HG02973 (cell line): ENCODE results near the gene PNRC2.

Experiments
- ATAC-seq: cut with Tn5 transposase; IDR thresholded peaks from one replicate; pipeline ENCODE4 v1.9.1; 2021; ENCODE audit warnings: moderate library complexity; ENCODE audit not compliant: unreplicated experiment

Gene PNRC2, protein sequence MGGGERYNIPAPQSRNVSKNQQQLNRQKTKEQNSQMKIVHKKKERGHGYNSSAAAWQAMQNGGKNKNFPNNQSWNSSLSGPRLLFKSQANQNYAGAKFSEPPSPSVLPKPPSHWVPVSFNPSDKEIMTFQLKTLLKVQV

DNA sequence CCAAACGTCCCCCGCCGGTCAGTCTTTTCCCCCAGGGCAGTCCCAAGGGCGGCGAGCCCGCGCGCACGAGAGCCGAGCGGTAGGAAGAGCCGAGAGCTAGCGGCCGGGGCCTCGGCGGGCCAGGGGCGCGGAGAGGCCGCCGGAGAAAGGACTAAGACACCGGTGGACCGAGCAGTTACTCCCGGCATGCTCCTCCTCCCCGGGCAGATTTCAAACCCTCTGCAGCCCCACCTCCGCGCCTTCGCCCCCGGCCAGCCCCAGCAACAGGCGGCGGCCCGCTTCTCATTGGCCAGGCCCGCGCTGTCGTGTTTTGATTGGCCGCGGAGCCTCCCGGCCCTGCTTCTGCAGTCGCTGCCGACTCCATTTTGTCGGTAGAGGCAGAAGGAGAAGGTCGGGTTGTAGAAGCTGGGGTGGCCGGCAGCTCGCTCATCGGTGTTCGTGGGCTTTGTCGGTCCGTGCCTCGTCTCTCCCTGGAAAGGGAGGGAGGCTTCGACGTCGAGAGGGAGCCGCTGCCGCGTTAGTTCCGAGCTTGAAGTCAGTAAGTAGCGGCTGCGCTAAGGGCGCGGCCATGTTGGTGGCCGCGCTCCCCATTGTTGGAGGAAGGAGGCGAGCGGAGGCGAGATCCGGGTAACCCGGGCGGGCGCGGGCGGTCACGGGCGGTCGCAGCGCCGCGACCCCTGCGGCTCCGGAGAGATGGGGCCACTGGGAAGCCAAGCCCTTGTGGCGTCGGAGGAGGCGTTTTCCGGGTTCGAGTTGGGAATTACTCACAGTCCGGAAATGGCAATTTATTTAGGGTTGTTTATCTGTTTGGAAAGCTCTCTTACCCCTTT, at the start of gene PNRC2:
Gene PNRC2 (plus strand): TSS at position 368 of the 830 bp plus-strand sequence. CDS start 1,630 bp downstream, outside the sequence.
- ATAC-seq = peak; percentile 73

DNA sequence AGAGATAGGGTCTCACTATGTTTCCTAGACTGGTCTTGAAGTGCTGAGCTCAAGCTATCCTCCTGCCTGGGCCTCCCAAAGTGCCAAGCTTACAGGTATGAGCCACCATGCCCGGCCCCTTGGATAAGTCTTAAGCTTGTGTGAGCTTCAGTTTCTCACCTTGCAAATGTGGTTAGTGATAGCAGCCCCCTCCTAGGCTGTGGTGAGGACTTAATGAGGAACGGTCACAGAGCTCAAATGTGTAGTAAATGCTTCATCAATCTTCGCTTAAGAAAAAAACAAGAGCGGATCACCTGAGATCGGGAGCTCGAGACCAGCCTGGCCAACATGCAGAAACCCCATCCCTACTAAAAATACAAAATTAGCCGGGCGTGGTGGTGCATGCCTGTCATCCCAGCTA, 49.5 kb upstream of the PNRC2 start:
- no peak for ATAC-seq

DNA sequence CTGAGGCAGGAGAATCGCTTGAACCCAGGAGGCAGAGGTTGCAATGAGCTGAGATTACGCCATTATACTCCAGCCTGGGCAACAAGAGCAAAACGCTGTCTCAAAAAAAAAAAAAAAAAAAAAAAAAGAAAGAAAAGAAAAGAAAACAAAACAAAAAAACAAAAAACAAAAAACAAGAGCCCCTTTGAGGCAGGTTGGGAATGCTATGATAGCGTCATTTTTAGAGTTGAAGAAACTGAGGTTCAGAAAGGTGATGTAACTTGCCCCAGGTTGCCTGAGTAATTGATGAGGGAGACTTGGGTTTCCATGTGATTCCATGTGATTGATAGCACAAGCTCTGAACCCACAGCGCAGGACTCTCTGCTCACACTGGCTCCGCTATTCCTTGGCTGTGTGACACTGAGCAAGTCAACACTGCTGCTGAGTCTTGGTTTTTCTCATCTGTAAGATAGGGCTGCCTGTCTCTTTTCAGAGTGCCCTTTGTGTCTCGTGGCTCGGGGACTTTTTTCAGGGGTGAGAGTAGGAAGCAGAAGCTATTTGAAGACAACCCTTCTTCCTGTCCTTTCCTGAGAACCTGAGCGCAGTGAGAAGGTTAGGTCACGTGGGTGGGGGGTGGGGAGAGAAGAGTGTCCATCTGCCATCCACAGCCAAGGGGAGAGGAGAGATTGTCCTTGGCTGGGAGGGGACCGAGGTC, 48.9 kb upstream of the PNRC2 start:
- ATAC-seq = no peak

DNA sequence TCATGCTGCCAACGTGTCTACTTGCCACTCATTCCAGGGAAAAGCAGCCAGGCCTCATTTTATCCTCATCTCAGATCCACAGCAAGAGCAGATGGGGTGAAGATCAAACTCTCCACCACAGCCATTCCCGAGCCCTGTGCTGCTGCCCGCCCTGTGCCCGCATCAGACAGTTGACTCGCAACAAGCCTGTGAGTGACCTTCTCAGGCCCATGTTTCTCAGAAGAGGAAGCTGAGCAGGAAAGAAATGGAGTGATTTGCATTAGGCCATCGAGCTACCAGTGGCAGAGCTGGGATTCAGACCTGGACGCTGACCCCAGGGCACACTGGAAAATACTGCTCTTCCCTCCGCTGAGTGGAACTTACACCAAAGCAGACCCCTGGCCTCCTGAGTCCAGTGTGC, 47.7 kb upstream of the PNRC2 start:
- ATAC-seq = no peak

DNA sequence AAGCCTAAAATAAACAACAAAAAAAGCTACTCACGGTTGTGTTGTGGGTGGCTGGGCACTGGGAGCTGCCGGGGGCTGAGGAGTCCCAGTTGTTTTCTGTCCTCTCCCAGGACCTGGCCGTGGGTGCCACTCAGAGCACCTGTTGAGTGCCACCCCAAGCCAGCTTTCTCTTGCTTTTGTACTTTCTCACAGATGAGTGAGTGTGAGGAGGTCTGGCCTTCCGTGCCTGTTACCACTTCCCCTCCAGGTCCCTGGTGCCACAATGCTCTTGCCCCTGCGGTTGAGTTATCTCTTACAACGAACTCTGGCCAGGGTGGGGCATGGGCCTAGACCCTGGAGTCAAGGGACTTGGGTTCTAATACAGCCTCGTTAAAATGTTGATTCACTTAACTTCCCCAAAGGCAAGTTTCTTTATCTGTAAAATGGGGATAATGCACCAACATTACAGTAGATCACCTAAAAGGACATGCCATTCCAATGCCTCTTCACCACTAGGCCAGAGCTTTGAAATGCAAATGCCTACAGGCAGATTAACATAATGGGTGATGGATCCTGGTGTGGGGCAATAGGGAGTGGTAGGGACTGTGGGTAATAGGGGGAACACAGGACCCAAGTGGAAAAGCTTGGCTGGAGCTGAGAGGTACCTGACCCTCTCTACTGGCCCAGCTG, 46.3 kb upstream of the PNRC2 start, which contains the start of gene CNR2:
Gene CNR2 (minus strand): TSS at position 151 of the 669 bp plus-strand sequence. CDS start 37,745 bp downstream, outside the sequence.
- no peak for ATAC-seq

DNA sequence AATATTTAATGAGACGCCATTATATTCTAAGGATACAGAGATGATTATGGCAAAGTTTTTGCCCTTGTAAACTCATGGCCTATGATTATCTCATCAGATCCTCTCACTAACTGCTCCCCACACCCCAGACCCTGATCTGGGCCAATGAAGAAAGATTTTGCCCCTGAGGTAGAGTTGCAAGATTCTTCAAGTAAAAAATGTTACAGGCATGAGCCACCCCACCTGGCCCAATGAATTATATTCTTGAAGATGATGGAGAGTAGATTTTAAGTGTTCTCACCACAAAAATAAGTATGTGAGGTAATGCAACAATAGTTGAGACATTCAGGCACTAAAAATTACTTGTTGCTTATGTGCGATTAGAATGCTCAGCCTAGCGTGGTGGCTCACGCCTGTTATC, 44.7 kb upstream of the PNRC2 start:
- no peak for ATAC-seq

DNA sequence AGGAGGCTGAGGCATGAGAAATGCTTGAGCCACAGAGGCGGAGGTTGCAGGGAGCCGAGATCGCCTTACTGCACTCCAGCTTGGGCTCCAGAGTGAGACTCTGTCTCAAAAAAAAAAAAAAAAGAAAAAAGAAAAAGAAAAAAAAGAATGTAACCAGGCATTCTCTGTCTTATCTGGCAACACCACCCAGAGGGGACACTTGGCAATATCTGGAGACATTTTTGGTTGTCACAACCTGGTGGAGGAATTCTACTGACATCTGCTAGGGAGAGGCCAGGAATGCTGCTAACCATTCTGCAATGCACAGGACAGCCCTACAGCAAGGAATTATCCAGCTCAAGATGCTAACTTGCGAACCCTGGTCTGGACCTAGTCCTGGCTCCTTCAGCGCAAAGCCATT, 44.2 kb upstream of the PNRC2 start:
- ATAC-seq = no peak

DNA sequence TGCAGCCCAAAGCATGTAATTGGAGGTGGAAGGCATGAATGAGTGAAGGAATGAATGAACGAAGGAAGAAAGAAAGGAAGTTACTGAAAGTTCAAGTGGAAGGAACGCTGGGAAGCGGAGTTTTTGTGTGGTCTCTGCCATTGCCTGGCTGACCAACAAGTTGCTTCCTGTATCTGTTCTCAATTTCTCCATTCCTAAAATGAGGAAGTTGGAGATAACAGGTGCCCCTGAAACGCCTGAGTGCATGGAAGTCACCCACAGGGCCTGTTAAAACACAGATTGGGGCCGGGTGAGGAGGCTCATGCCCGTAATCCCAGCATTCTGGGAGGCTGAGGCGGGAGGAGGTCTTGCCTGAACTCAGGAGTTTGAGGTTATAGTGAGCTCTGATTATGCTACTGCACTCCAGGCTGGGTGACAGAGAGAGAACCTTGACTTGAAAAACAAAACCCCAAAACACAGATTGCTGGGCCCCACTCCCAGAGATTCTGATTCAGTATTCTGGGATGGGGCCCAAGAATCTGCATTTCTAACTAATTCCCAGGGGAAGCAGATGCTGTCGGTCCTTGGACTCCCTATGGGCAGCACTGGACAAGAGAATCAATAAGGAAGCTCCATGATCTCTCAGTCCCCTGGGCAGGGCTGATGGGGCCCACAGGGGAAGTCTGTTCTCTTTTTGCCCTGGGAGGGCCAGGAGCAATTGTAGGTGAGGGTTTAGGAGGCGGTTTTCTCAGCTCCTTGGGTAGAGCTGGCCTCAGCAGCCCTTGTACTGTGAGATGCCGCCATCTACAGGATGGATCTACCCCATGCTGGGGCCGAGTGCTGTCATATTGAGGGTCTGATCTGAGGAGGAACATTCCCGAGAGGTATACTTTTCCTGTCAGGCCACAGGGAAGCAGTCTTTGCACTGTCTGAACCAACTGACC, 43.2 kb upstream of the PNRC2 start:
- ATAC-seq = peak; percentile 56

DNA sequence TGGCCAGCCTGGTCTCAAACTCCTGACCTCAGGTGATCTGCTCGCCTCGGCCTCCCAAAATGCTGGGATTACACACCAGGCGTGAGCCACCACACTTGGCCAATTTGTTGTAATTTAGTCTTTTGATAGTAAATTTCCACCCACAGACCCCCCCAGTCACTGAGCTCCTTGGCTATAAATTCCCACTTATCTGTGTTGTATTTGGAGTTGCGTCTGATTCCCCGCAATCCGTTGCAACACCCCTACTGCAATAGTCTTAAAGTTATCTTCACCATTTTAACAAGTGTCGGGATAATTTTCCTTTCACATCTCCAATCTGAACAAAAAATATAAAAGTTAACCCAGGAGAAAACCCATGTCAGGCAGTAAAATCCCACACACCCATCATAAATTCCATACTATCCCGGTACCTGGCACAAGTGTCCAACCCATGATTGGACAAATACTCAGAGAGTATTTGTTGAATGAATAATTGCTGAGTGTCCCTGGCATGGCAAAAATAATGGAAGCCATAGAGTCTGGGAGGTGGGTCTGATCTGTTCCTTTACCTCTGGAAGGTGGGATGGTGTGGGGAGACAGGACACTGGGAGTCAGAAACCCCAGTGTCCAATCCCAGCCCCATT, 37.2 kb upstream of the PNRC2 start:
- ATAC-seq = no peak

DNA sequence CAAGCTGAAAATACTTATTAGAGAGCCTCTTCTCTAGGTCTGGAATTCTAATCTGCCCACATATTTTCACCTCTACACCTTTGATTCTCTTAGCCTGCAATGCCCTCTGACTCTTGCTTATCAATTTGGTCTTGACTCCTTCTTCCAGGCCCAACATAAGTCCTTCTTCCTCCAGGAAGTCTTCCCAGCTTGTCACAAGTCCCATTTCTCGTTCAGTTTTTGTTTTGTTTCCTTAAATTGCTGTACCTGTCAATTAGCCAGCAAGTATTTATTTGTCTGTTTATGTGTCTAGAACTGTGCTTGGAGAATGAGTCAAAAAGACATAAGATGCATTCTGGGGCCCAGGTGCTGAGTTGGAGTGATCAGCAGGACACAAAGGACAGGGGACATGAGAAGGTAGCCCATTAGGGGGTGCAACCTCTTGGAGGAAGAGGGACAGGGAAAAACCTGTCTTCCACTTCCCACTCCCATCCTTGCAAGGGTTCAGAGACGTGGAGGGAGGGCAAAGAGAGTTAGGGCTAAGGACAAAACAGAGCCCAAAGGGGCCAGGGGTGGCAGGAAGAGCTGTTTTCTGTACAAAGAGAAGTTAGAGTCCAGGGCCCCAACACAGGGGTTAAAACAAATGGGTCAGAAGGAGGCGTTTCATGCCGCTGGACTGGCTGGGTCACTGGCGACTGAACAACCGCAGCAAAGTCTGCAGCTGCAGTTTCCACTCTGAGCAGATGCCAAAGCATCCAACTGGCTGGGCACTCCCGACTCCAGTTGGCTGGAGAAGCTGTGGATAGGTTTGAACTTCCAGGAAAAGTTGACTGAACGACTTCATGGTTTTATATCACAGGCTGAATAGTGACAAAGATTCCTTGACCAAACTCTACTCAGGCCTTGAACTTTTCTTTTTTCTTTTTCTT, 35.8 kb upstream of the PNRC2 start:
- ATAC-seq = no peak

DNA sequence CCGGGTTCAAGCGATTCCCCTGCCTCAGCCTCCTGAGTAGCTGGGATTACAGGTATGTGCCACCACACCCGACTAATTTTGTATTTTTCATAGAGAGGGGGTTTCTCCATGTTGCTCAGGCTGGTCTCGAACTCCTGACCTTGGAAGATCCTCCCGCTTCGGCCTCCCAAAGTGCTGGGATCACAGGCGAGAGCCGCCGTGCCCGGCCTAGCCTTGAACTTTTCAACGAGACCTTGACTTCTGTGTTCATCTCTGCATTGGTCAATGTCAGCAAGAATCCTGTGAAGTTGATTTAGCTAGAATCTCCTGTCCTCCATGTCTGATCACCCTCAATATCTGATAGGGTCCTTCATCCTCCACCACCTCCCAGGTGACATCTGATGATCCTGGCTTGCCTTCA, 35.0 kb upstream of the PNRC2 start:
- ATAC-seq = no peak

DNA sequence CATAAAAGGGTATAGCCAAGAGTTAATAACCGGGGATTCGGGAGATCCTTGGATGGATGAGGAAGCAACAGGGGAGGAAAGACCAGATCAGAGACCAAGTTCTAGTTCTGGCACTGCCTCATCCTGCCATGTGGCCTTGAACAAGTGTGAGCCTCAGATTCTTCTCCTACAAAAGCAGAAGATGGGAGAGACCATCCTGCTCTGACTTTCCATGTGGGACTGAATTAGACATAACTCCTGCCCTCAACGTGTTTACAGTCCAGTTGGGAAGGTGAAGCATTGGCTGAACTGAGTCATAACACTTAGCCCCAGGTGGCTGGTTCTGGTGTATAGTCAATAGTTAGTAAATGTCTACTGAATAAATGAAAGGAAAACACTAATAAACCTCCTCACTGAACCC, 34.3 kb upstream of the PNRC2 start:
- no peak for ATAC-seq

DNA sequence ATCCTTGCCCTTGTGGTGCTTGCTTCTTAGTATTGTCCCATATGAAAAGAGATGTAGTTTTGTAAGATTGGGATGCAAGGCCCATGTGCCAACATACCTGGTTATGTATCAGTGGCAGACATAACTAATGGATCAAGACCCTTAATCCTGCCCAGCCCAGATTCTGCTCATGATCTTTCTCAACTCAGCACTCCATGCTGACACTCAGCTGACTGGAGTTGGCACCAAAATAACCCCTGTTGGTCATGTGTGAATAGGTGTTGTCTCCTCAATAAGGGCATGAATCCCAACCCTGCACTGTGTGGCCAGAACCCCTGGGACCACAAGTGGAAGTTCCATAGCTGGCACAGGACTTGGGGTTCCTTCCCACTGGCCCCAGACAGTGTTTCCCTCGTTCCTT, 32.5 kb upstream of the PNRC2 start:
- ATAC-seq = no peak

DNA sequence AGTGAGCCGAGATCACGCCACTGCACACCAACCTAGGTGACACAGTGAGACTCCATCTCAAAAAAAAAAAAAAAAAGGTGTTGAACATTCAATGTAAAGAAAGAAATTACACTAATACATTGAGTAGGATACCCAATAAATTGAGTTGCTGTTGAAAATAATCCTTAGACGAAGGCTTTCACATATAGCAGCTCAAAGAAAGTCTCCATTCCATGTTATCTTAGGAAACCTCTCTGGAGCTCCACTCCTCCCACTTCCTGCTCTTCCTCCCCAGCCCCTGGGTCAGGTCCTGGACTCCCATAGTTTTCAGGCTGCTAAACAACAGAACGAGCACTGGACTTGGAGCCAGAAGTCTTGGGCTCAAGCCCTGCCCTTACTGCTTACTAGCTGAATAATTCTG, 30.8 kb upstream of the PNRC2 start:
- no peak for ATAC-seq

DNA sequence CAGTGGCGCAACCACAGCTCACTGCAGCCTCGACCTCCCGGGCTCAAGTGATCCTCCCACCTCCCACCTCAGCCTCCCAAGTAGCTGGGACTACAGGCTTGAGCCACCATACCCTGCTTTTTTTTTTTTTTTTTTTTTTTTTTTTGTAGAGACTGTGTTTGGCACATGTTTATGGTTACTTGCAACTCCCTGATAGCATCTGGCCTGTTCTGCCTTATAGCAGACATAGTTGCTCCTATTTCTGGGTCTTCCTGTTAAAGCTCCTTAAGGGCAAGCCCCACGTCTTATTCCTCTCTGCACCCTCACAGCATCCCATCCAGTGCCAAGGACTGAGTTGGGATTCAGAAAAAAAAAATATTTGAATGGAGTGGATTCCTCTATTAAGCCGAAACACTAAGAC, 29.4 kb upstream of the PNRC2 start:
- ATAC-seq = no peak

DNA sequence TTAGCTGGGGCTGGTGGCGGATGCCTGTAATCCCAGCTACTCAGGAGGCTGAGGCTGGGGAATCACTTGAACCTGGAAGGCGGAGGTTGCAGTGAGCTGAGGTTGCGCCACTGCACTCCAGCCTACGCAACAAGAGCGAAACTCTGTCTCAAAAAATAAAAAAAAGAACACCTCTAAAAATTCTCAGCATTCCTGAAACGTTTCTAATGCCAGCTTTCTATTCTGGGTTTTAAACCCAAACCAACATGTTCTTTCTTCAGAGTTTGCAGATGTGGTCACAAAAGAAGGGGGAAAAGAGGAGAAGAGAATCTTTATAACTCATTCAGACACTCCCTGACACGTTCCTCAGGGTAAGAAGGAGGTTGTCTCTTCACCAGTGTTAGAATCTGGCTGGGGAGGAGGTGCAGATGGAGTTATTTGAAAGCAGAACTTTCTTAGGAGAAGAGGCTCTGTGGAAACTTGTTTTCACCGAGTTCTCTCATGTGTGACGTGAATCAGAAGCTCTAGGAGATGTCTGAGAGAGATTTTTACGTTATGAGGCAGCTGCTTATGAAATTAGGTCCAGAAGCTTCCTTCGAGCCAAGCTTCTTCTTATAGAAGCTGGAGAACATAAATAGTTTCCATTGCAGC, 28.7 kb upstream of the PNRC2 start:
- ATAC-seq = no peak

DNA sequence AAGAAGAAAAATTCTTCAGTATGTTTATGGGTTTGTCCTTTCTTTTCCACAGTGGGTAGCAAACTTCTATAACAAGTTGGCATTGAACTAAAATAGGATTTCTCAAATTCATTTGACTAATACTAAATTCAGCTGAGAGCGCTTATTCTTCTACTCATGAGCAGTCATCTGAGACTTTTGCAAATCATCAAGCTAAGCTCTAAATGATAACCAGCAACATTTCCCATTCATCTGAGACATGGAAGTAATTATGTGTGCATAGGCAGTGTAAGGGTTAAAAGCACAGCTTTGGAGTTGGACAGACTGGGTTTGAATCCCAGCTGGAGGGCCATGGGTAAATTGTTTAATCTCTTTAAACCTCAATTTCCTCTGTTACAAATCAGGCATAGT, 28.1 kb upstream of the PNRC2 start:
- ATAC-seq = no peak

DNA sequence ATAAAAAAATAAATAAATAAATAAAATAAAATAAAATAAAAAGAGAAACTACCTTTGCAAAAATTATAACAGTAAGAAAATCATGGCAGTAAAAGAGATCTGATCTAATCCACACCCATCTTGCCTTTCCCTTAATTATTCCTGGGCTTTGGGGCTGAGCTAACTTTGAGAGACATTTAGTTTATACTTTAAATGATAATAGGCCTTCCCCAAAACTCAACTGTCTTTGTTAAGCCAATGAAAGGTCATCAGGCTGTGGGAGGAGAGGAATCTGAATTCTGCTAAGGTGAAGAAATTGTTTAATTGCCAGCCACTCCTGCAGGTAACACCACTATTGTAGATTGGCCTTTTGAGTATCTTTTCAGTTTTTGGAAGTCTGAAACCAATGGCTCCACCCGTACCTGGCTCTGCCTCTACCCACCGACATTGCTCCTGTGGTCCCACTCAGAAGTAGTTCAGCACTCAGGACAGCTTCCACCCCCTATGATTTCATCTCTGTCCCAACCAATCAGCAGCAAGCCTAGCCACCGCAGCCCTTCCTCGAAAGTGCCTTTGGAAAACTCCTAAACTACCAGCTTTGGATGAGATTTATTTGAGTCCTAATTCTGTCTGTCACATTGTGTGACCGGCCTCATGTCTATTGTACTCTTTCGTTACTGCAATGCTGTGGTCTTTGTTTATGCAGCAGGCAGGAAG, 23.0 kb upstream of the PNRC2 start:
- no peak for ATAC-seq
